ENCODE data around the gene CYP2D6.
A peak's percentile ranks its signal among the peaks of the same experiment; 100 is the strongest.

Gene CYP2D6

GRCh38 chr22:42078469-42079318 lies 51.9 kb downstream of the CYP2D6 start:
- Histone ChIP-seq H3K27ac (peak overlapping the region; percentile 94), H3K4me3 (ENCODE audit: low read depth, low read length) (peak overlapping the region; percentile 84), H3K36me3 (peaks cover 26% of the 10 kb centered on the region), H3K27me3 (ENCODE audit: insufficient read depth, low read depth, severe bottlenecking) (no peaks in the 10 kb centered on the region), H3K9me3 (ENCODE audit: severe bottlenecking) (no peaks in the 10 kb centered on the region)
- no peak for DNase-seq
- TF ChIP-seq, protein P1, sequence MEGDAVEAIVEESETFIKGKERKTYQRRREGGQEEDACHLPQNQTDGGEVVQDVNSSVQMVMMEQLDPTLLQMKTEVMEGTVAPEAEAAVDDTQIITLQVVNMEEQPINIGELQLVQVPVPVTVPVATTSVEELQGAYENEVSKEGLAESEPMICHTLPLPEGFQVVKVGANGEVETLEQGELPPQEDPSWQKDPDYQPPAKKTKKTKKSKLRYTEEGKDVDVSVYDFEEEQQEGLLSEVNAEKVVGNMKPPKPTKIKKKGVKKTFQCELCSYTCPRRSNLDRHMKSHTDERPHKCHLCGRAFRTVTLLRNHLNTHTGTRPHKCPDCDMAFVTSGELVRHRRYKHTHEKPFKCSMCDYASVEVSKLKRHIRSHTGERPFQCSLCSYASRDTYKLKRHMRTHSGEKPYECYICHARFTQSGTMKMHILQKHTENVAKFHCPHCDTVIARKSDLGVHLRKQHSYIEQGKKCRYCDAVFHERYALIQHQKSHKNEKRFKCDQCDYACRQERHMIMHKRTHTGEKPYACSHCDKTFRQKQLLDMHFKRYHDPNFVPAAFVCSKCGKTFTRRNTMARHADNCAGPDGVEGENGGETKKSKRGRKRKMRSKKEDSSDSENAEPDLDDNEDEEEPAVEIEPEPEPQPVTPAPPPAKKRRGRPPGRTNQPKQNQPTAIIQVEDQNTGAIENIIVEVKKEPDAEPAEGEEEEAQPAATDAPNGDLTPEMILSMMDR (IDR thresholded peaks at IDR 0.05; ENCODE audit: low read depth, low read length) = no peak

DNA sequence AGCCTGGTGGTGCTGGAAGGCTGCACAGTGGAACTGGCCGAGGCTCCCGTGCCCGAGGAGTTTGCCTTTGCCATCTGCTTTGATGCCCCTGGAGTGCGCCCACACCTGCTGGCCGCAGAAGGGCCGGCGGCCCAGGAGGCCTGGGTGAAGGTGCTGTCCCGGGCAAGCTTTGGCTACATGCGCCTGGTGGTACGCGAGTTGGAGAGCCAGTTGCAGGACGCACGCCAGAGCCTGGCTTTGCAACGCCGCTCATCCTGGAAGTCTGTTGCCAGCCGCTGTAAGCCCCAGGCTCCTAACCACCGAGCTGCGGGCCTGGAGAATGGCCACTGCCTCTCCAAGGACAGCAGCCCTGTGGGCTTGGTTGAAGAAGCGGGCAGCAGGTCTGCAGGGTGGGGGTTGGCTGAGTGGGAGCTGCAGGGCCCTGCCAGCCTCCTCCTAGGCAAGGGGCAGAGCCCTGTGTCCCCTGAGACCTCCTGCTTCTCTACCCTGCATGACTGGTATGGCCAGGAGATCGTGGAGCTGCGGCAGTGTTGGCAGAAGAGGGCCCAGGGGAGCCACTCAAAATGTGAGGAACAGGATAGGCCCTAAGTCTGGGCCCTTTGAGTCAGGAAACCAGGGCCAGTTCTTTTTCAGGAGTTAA lies 53.0 kb downstream of the CYP2D6 start:
- H3K4me3 ChIP-seq (ENCODE audit: low read depth, low read length) = no peak overlapping the region
- no peak overlapping the region for H3K27ac ChIP-seq
- TF ChIP-seq, protein P1 (IDR thresholded peaks at IDR 0.05; ENCODE audit: low read depth, low read length) = no peak
- no peaks in the 10 kb centered on the region for H3K9me3 ChIP-seq (ENCODE audit: severe bottlenecking)
- no peaks in the 10 kb centered on the region for H3K27me3 ChIP-seq (ENCODE audit: insufficient read depth, low read depth, severe bottlenecking)
- H3K36me3 ChIP-seq = peaks cover 15% of the 10 kb centered on the region
- no peak for DNase-seq

DNA sequence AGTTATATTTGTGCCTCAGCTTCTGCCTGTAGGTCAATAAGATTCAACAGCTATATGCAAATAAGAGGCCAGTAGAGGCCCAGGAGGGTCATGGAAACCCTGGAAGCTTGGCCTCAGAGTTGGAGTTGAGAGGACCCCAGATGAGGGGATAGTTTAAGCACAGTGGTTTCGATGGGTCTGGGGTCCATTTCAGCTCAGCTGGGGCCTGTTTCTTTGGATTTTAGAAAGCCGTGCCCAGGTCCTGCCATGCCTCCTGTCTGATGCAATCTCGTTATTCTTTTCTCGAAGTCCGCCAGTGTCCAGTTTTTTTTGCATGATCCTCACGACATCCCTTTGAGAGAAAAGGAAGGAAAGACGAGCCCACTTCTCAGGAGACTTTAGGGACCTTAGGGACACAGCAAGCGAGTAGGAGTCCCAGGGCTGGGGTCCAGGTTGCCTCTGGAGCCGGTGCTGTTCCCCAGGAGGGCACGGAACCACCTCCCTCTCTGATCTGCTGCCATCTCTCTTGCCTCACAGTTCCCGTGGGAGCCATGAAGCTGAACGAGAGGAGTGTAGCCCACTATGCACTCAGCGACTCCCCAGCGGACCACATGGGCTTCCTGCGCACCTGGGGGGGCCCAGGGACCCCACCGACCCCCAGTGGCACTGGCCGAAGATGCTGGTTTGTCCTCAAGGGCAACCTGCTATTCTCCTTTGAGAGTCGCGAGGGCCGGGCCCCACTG lies 53.7 kb downstream of the CYP2D6 start:
- Histone ChIP-seq H3K4me3 (ENCODE audit: low read depth, low read length) (no peak overlapping the region), H3K36me3 (peaks cover 8% of the 10 kb centered on the region), H3K9me3 (ENCODE audit: severe bottlenecking) (no peaks in the 10 kb centered on the region), H3K27me3 (ENCODE audit: insufficient read depth, low read depth, severe bottlenecking) (no peaks in the 10 kb centered on the region), H3K27ac (no peak overlapping the region)
- DNase-seq = no peak
- TF ChIP-seq, protein P1 (IDR thresholded peaks at IDR 0.05; ENCODE audit: low read depth, low read length) = no peak
